ENCODE measurements around the gene SPECC1L. TPM values are rescaled to one million over a fixed set of nuclear protein-coding genes. Genes with fewer than 3 reads are reported as not detected.

SPECC1L gene
- total and polyA plus RNA-seq, 9 donors = 19.3 to 94.4 (median 66.3) TPM

DNA sequence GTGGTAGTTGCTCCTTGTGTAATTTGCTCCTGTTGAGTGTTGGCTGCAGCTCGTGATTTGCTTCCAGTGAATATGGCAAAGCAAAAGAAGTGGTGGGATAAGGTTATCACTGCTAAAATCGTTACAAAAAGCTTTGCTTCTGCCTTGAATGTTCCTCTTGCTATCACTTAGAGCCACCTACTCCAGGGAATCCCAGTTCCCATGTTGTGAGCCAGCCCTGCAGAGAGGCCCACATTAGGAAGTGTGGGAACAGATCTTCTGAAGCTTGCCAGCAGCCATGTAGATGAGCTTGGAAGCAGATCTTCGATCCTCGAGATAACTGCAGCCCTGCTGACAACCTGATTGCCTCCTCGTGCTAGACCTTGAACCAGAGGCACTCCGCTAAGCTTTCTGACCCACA lies 71.0 kb downstream of the SPECC1L start:
- Histone ChIP-seq H3K27ac (no peak overlapping the region), H3K4me1 (ENCODE audit: insufficient read depth) (no peaks in the 10 kb centered on the region), H3K36me3 (no peaks in the 10 kb centered on the region), H3K27me3 (no peaks in the 10 kb centered on the region), H3K9me3 (no peaks in the 10 kb centered on the region), H3K4me3 (no peak overlapping the region)
- TF ChIP-seq, protein P1, sequence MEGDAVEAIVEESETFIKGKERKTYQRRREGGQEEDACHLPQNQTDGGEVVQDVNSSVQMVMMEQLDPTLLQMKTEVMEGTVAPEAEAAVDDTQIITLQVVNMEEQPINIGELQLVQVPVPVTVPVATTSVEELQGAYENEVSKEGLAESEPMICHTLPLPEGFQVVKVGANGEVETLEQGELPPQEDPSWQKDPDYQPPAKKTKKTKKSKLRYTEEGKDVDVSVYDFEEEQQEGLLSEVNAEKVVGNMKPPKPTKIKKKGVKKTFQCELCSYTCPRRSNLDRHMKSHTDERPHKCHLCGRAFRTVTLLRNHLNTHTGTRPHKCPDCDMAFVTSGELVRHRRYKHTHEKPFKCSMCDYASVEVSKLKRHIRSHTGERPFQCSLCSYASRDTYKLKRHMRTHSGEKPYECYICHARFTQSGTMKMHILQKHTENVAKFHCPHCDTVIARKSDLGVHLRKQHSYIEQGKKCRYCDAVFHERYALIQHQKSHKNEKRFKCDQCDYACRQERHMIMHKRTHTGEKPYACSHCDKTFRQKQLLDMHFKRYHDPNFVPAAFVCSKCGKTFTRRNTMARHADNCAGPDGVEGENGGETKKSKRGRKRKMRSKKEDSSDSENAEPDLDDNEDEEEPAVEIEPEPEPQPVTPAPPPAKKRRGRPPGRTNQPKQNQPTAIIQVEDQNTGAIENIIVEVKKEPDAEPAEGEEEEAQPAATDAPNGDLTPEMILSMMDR (IDR thresholded peaks at IDR 0.05) = no peak
- TF ChIP-seq POLR2A (IDR thresholded peaks at IDR 0.05) = no peak
- no peak for TF ChIP-seq EP300 (IDR thresholded peaks at IDR 0.05)
- DNase-seq = no peak
- WGBS, 3 donors = 85 to 94% (median 87%) methylated on average over 6 of the region's 6 CpGs
- intact Hi-C loops (cut with DNase I) = no loop called here

DNA sequence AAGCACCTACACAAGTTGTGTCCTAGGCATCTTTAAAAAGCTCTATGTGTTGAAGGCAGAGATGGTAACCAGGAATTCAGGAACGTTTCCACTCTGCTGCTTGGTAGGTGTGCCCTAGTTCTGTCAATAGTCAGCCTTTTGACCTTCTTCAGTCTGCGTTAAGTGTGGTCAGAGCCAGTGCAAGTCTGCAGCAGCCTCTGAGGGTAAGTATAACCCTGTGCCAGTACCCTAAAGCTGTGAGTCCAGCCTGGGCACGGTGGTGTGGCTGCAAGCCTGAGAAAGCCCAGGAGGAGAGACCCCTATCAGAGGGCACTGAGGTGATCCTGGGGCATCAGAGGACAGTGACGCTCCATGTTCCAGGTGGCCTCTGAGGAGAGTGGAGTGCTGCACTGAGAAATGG lies 80.0 kb downstream of the SPECC1L start:
- TF ChIP-seq, protein P1 (IDR thresholded peaks at IDR 0.05) = no peak
- TF ChIP-seq EP300 (IDR thresholded peaks at IDR 0.05) (no peak), POLR2A (IDR thresholded peaks at IDR 0.05) (no peak)
- no peak for DNase-seq
- no peaks in the 10 kb centered on the region for H3K27me3 ChIP-seq
- H3K4me1 ChIP-seq (ENCODE audit: insufficient read depth) = no peaks in the 10 kb centered on the region
- intact Hi-C loops (cut with DNase I) = no loop called here
- no peaks in the 10 kb centered on the region for H3K36me3 ChIP-seq
- H3K27ac ChIP-seq = no peak overlapping the region
- no peaks in the 10 kb centered on the region for H3K9me3 ChIP-seq
- 88 to 91% (median 90%) methylated on average over 4 of the region's 4 CpGs for WGBS, 3 donors
- no peak overlapping the region for H3K4me3 ChIP-seq

DNA sequence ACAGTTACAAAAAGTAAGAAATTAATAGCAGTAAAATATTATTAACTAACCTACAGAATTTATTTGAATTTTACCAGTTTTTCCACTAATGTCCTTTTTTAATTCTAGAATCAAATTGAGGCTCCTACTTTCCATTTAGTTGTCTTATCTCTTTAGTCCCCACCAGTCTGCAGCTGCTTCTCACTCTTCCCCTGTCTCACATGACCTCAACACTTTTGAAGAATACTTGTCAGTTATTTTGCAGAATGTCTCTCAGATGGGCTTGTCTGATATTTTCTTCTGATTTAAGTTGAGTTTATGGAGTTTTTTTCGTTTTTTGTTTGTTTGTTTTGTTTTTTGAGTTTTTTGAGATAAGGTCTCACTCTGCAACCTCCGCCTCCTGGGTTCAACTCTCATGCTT lies 82.5 kb downstream of the SPECC1L start:
- Histone ChIP-seq H3K27ac (no peak overlapping the region), H3K9me3 (no peaks in the 10 kb centered on the region), H3K4me1 (ENCODE audit: insufficient read depth) (no peaks in the 10 kb centered on the region), H3K4me3 (no peak overlapping the region), H3K36me3 (no peaks in the 10 kb centered on the region), H3K27me3 (no peaks in the 10 kb centered on the region)
- DNase-seq = no peak
- WGBS, 3 donors = 88 to 98% (median 95%) methylated on average over 2 of the region's 2 CpGs
- no peak for TF ChIP-seq POLR2A (IDR thresholded peaks at IDR 0.05)
- TF ChIP-seq, protein P1 (IDR thresholded peaks at IDR 0.05) = no peak
- TF ChIP-seq EP300 (IDR thresholded peaks at IDR 0.05) = no peak
- intact Hi-C loops (cut with DNase I) = no loop called here

DNA sequence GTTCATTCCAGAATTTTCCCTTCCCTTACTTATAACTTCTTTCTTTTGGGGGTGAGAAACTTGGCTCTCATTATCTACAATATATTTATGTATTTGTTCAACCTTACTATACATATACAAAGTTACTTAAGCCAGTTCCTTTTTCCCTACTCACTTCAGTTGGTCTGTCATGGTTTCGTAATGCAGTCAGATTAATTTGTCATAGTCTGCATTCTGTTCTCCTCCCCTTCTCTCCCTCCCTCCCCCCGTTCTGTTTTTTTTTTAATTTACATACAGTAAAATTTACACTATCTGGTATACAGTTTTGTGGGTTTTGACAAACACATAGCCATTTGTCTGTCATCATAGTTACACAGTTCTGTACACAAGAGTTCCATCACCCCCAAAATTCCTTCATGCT lies 84.9 kb downstream of the SPECC1L start:
- H3K9me3 ChIP-seq = no peaks in the 10 kb centered on the region
- intact Hi-C loops (cut with DNase I) = no loop called here
- H3K4me1 ChIP-seq (ENCODE audit: insufficient read depth) = no peaks in the 10 kb centered on the region
- no peaks in the 10 kb centered on the region for H3K27me3 ChIP-seq
- 81 to 89% (median 81%) methylated on average over 2 of the region's 2 CpGs for WGBS, 3 donors
- no peak for TF ChIP-seq POLR2A (IDR thresholded peaks at IDR 0.05)
- TF ChIP-seq EP300 (IDR thresholded peaks at IDR 0.05) = no peak
- TF ChIP-seq, protein P1 (IDR thresholded peaks at IDR 0.05) = no peak
- H3K4me3 ChIP-seq = no peak overlapping the region
- H3K27ac ChIP-seq = no peak overlapping the region
- DNase-seq = no peak
- H3K36me3 ChIP-seq = no peaks in the 10 kb centered on the region

DNA sequence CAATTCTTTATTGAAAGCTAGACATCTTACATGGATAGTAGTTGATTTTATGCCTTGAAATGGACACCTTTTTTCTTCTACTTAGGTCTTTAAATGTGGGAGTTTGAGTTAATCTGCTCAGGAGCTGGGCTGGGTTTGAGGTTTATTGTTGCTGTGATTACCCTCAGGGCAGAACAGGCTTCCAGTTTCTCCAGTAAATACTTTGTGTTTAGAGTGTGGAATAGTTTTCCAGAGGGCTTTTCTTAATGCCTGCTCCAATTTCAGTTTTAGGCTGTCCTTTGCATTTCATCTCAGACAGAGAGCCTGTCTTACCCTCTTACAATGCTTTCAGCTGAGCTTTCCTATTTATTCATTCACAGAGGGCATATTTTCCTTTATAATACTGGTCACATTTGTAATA lies 86.9 kb downstream of the SPECC1L start:
- H3K4me1 ChIP-seq (ENCODE audit: insufficient read depth) = no peaks in the 10 kb centered on the region
- TF ChIP-seq EP300 (IDR thresholded peaks at IDR 0.05) = no peak
- no peak for TF ChIP-seq POLR2A (IDR thresholded peaks at IDR 0.05)
- TF ChIP-seq, protein P1 (IDR thresholded peaks at IDR 0.05) = no peak

More for the DNA sequence above, 86.9 kb downstream of the SPECC1L start:
- Histone ChIP-seq H3K27me3 (no peaks in the 10 kb centered on the region), H3K9me3 (no peaks in the 10 kb centered on the region), H3K27ac (no peak overlapping the region), H3K36me3 (no peaks in the 10 kb centered on the region), H3K4me3 (no peak overlapping the region)
- intact Hi-C loops (cut with DNase I) = no loop called here
- no peak for DNase-seq
